H1 (cell line): ENCODE data around the gene VPS13A. TPM values are rescaled to one million over a fixed set of nuclear protein-coding genes. Genes with fewer than 3 reads are reported as not detected.

ENCODE experiments used
- CTCF ChIA-PET: fragments of 300-600 bp; sonication (Branson Sonifier 250); formaldehyde crosslinking; loops from one replicate; lab custom pipeline; 2021; ENCODE audit not compliant: partially characterized antibody; lab: Charles Lee
- POLR2A ChIA-PET: fragments of 300-600 bp; sonication (Branson Sonifier 250); formaldehyde crosslinking; loops from one replicate; lab custom pipeline; 2021; ENCODE audit warnings: inconsistent platforms; ENCODE audit not compliant: partially characterized antibody; lab: Charles Lee
- DNase-seq, 2 experiments: peaks; one replicate each; pipeline versions ENCODE4 v3.0.0 to v3.0.0-alpha.2; 2010 to 2022; ENCODE audit warnings: low spot score in 2 of 2, low read depth in 1 of 2, mixed read lengths in 1 of 2
- FAIRE-seq: peaks from 2 replicates; lab custom pipeline; 2011; peaks lifted over from hg19 to GRCh38; lab: Jason Lieb, UNC
- H2AFZ ChIP-seq: 2 replicates; pipeline ENCODE4 v1.8.1; 2012; ENCODE audit warnings: low read length, inconsistent platforms
- H2AK5ac ChIP-seq: 2 replicates; pipeline ENCODE4 v1.6.1; 2013; ENCODE audit warnings: low read depth, low read length
- H2BK120ac ChIP-seq: replicated peaks from 2 replicates; pipeline ENCODE3; 2013; ENCODE audit warnings: low read depth, low read length, inconsistent platforms
- H2BK12ac ChIP-seq: 2 replicates; pipeline ENCODE4 v1.6.1; 2013; ENCODE audit warnings: low read depth, low read length
- H2BK15ac ChIP-seq: 2 replicates; pipeline ENCODE4 v1.6.1; 2013; ENCODE audit warnings: low read length
- H2BK20ac ChIP-seq: 2 replicates; pipeline ENCODE4 v1.6.1; 2013; ENCODE audit warnings: low read length
- H2BK5ac ChIP-seq: 2 replicates; pipeline ENCODE4 v1.6.1; 2013; ENCODE audit warnings: low read depth, low read length
- H3K14ac ChIP-seq: 2 replicates; pipeline ENCODE4 v1.6.1; 2013; ENCODE audit warnings: inconsistent platforms; ENCODE audit not compliant: insufficient read length
- H3K18ac ChIP-seq: 2 replicates; pipeline ENCODE4 v1.6.1; 2013; ENCODE audit warnings: low read length; ENCODE audit errors: extremely low read depth
- H3K23ac ChIP-seq: 2 replicates; pipeline ENCODE4 v1.6.1; 2013; ENCODE audit warnings: inconsistent platforms; ENCODE audit not compliant: insufficient read length
- H3K23me2 ChIP-seq: 2 replicates; pipeline ENCODE4 v1.6.1; 2013; ENCODE audit warnings: low read depth, low read length
- H3K27ac ChIP-seq: 2 replicates; pipeline ENCODE4 v1.6.1; 2011; ENCODE audit warnings: low read depth, low read length, inconsistent platforms
- H3K27me3 ChIP-seq, 4 experiments: replicated peaks in 1 of 4; 1 replicate in 1 of 4; 2 replicates in 3 of 4; pipeline versions ENCODE4 v1.6.1 to v1.8.1; 2011 to 2013; ENCODE audit warnings: low read length in 3 of 4, mild to moderate bottlenecking in 3 of 4, inconsistent platforms in 2 of 4, mixed read lengths in 2 of 4, moderate library complexity in 1 of 4; ENCODE audit not compliant: control insufficient read depth in 3 of 4, insufficient read depth in 3 of 4; ENCODE audit errors: extremely low read depth in 1 of 4
- H3K36me3 ChIP-seq, 4 experiments: 2 replicates each; pipeline versions ENCODE4 v1.6.1 to v1.8.1; 2011 to 2013; ENCODE audit warnings: mild to moderate bottlenecking in 4 of 4, low read length in 3 of 4, moderate library complexity in 2 of 4, control low read depth in 1 of 4, inconsistent platforms in 1 of 4; ENCODE audit not compliant: insufficient read depth in 4 of 4, control insufficient read depth in 2 of 4
- H3K4ac ChIP-seq: replicated peaks from 2 replicates; pipeline ENCODE3; 2013; ENCODE audit warnings: low read length, low read depth, mixed read lengths, inconsistent platforms; ENCODE audit not compliant: insufficient read length
- H3K4me1 ChIP-seq, 4 experiments: replicated peaks in 1 of 4; 1 replicate in 1 of 4; 2 replicates in 3 of 4; pipeline versions ENCODE4 v1.6.1 to v1.8.1; 2011 to 2013; ENCODE audit warnings: low read length in 3 of 4, inconsistent platforms in 2 of 4, mixed read lengths in 1 of 4; ENCODE audit not compliant: insufficient read depth in 4 of 4, control insufficient read depth in 3 of 4
- H3K4me2 ChIP-seq, 2 experiments: 2 replicates each; pipeline versions ENCODE4 v1.6.1 to v1.8.1; 2011 to 2013; ENCODE audit warnings: low read depth in 2 of 2, low read length in 2 of 2, control low read depth in 1 of 2, inconsistent platforms in 1 of 2, mild to moderate bottlenecking in 1 of 2; ENCODE audit not compliant: insufficient read depth in 1 of 2
- H3K4me3 ChIP-seq, 4 experiments: fragments of 200-600, 300-600 bp in 1 of 4; sonication (generic), shearing (Covaris generic), sonication (Bioruptor Twin) in 1 of 4; 2 replicates each; pipeline versions ENCODE4 v1.5.1 to v1.8.1; 2011 to 2016; ENCODE audit warnings: low read length in 4 of 4, low read depth in 3 of 4, control low read depth in 2 of 4, inconsistent platforms in 2 of 4, mild to moderate bottlenecking in 2 of 4, mixed read lengths in 1 of 4, moderate library complexity in 1 of 4; ENCODE audit not compliant: insufficient read depth in 2 of 4; ENCODE audit errors: extremely low read depth in 1 of 4
- H3K56ac ChIP-seq: replicated peaks from 2 replicates; pipeline ENCODE3; 2013; ENCODE audit warnings: low read depth, mild to moderate bottlenecking, mixed read lengths, low read length, inconsistent platforms; ENCODE audit not compliant: insufficient read length
- H3K79me1 ChIP-seq: 2 replicates; pipeline ENCODE4 v1.6.1; 2013; ENCODE audit warnings: low read depth, low read length, control low read depth
- H3K79me2 ChIP-seq, 2 experiments: 2 replicates each; pipeline versions ENCODE4 v1.6.1 to v1.8.1; 2012 to 2013; ENCODE audit warnings: low read length in 2 of 2, mild to moderate bottlenecking in 2 of 2, inconsistent platforms in 1 of 2; ENCODE audit not compliant: insufficient read depth in 2 of 2, control insufficient read depth in 1 of 2
- H3K9ac ChIP-seq, 4 experiments: replicated peaks in 1 of 4; 1 replicate in 1 of 4; 2 replicates in 3 of 4; pipeline versions ENCODE4 v1.6.1 to v1.8.1; 2011 to 2013; ENCODE audit warnings: low read depth in 3 of 4, low read length in 3 of 4, control low read depth in 2 of 4, mild to moderate bottlenecking in 2 of 4, moderate library complexity in 2 of 4, inconsistent platforms in 1 of 4; ENCODE audit errors: extremely low read depth in 1 of 4
- H3K9me3 ChIP-seq, 2 experiments: 2 replicates each; pipeline versions ENCODE4 v1.6.1 to v1.8.1; 2012 to 2013; ENCODE audit warnings: mild to moderate bottlenecking in 2 of 2, moderate library complexity in 2 of 2, control low read depth in 1 of 2, inconsistent platforms in 1 of 2, low read depth in 1 of 2, low read length in 1 of 2, mixed read lengths in 1 of 2; ENCODE audit not compliant: insufficient read depth in 2 of 2
- H4K20me1 ChIP-seq, 2 experiments: replicated peaks in 1 of 2; 2 replicates each; pipeline versions ENCODE3 to v1.8.1; 2011 to 2013; ENCODE audit warnings: inconsistent platforms in 2 of 2, low read length in 2 of 2, mild to moderate bottlenecking in 1 of 2; ENCODE audit not compliant: insufficient read depth in 2 of 2, control insufficient read depth in 1 of 2
- H4K5ac ChIP-seq: 2 replicates; pipeline ENCODE4 v1.6.1; 2013; ENCODE audit warnings: low read length, low read depth, mixed read lengths, inconsistent platforms; ENCODE audit not compliant: insufficient read length
- H4K8ac ChIP-seq: 2 replicates; pipeline ENCODE4 v1.8.0; 2013; ENCODE audit warnings: mild to moderate bottlenecking, moderate library complexity, low read length, inconsistent platforms; ENCODE audit not compliant: insufficient read depth; ENCODE audit errors: extremely low read depth
- H4K91ac ChIP-seq: replicated peaks from 2 replicates; pipeline ENCODE3; 2013; ENCODE audit warnings: low read length, mixed read lengths, inconsistent platforms; ENCODE audit not compliant: insufficient read length
- BACH1 ChIP-seq: IDR thresholded peaks from 2 replicates; pipeline ENCODE4 v1.6.1; 2012; ENCODE audit warnings: low read length, improper control_type of control experiment
- CREB1 ChIP-seq: IDR thresholded peaks from 2 replicates; pipeline ENCODE4 v1.6.1; 2012; ENCODE audit warnings: inconsistent platforms
- CTCF ChIP-seq, 3 experiments: IDR thresholded peaks; 1 replicate in 2 of 3; 2 replicates in 1 of 3; pipeline versions ENCODE4 v1.5.1 to v1.6.1; 2011; ENCODE audit warnings: low read length in 3 of 3, mild to moderate bottlenecking in 3 of 3, inconsistent platforms in 2 of 3, low read depth in 1 of 3, moderate library complexity in 1 of 3; ENCODE audit not compliant: insufficient read depth in 1 of 3; ENCODE audit errors: control extremely low read depth in 1 of 3
- JUN ChIP-seq: IDR thresholded peaks from 2 replicates; pipeline ENCODE4 v1.6.1; 2011; ENCODE audit warnings: low read depth, mild to moderate bottlenecking, improper control_type of control experiment, low read length
- RAD21 ChIP-seq, 2 experiments: IDR thresholded peaks in 1 of 2; conservative IDR thresholded peaks in 1 of 2; 2 replicates each; pipeline ENCODE4 v1.6.1; 2011; ENCODE audit warnings: low read depth in 2 of 2, low read length in 2 of 2, improper control_type of control experiment in 1 of 2, inconsistent platforms in 1 of 2, mild to moderate bottlenecking in 1 of 2, moderate library complexity in 1 of 2
- TBP ChIP-seq: IDR thresholded peaks from 2 replicates; pipeline ENCODE4 v1.6.1; 2011; ENCODE audit warnings: low read depth, low read length, improper control_type of control experiment
- YY1 ChIP-seq: IDR thresholded peaks from 2 replicates; pipeline ENCODE4 v1.6.1; 2011; ENCODE audit warnings: low read depth, mild to moderate bottlenecking, low read length
- ZNF274 ChIP-seq: IDR thresholded peaks from 2 replicates; pipeline ENCODE4 v1.7.0; 2012; ENCODE audit warnings: low read length, borderline replicate concordance; ENCODE audit errors: extremely low read depth
- WGBS, 2 experiments: shearing (Covaris generic) in 1 of 2; methylation state at CpG; one replicate each; pipeline versions ENCODE4 v1.1.6 to v1.1.7; 2013 to 2015; ENCODE audit warnings: low lambda C conversion rate in 2 of 2, mixed read lengths in 2 of 2, inconsistent platforms in 1 of 2, low coverage in 1 of 2, missing lambda C conversion rate in 1 of 2; ENCODE audit not compliant: insufficient replicate concordance in 2 of 2, insufficient coverage in 1 of 2, insufficient read length in 1 of 2; ENCODE audit errors: extremely low coverage in 1 of 2, missing lambda C conversion rate in 1 of 2; 5-methylcytosine and 5-hydroxymethylcytosine counted together
- polyA plus RNA-seq, 7 experiments: library from polyadenylated mRNA; depleted of rRNA in 3 of 7; stranded (reverse) in 5 of 7; unstranded in 2 of 7; fragments of >200 nt in 5 of 7; fragments of 200-250 nt in 2 of 7; gene quantifications; 1 replicate in 5 of 7; 2 replicates in 1 of 7; 4 replicates in 1 of 7; pipeline versions ENCODE4 v1.2.1 to v1.2.3, GENCODE V29; 2011 to 2013; ENCODE audit warnings: missing spikeins in 2 of 7, mixed read lengths in 2 of 7
- total RNA-seq: library from RNA; stranded (reverse); fragmentation: NEBNext Ultra II Directional; extraction: Animal tissue kit (Norgen Biotek cat#: 25700); gene quantifications from 2 replicates; pipeline ENCODE4 v1.2.1, GENCODE V29; 2021
- TF ChIP-seq, protein P1 (sequence below): IDR thresholded peaks from 2 replicates; pipeline ENCODE4 v1.6.1; 2012; ENCODE audit warnings: inconsistent platforms

VPS13A gene
- total and polyA plus RNA-seq, 2 of the 8 experiments (the other 6 are each of a cell fraction or from before 2014, with no cell fraction given), result 6.0 to 36.5 TPM

- Histone ChIP-seq H2BK120ac (no peak overlapping the region), H3K23me2 (no peaks in the 10 kb centered on the region), H3K14ac (no peak overlapping the region), H4K5ac (no peak overlapping the region), H3K36me3 (no peaks in the 10 kb centered on the region), H3K56ac (no peak overlapping the region), H2AK5ac (no peak overlapping the region), H4K8ac (0 out of 2 replicates have a peak overlapping the region, but pooled peaks have one; percentile 46), H2BK12ac (no peak overlapping the region), H3K4ac (no peak overlapping the region), H2AFZ (no peak overlapping the region), H2BK5ac (no peak overlapping the region), H3K9me3 (no peaks in the 10 kb centered on the region), H3K4me3 (no peak overlapping the region), H3K4me2 (no peak overlapping the region), H3K9ac (no peak overlapping the region), H3K23ac (no peak overlapping the region), H4K91ac (no peak overlapping the region), H3K79me1 (no peaks in the 10 kb centered on the region), H2BK20ac (no peak overlapping the region), H3K79me2 (no peaks in the 10 kb centered on the region), H3K4me1 (peaks cover 0 to 6% (median 2%) of the 10 kb centered on the region in 4 experiments; a peak in 4 of 7 replicates), H3K18ac (no peak overlapping the region), H3K27ac (no peak overlapping the region), H4K20me1 (no peaks in the 10 kb centered on the region), H3K27me3 (no peaks in the 10 kb centered on the region), H2BK15ac (no peak overlapping the region)
- DNase-seq (peak in 1 of 2 experiments; percentile 77), FAIRE-seq (peak; percentile 72)
- POLR2A ChIA-PET, result interaction anchor here (1.1 to 1.3 kb wide), 2 partner anchors 24 to 189 kb away, joined by 3 read pairs; no protein-coding TSS in a partner anchor
- CTCF ChIA-PET, result interaction anchor here (0.6 to 14.6 kb wide), 43 partner anchors 10 to 796 kb away, joined by 3 to 384 read pairs (median 4); partner anchors contain the start of gene GNA14
- 56% methylated on average over 14 of the region's 15 CpGs; no CpG with 5 or more reads in 1 of the 2 experiments for WGBS, 2 experiments
- TF ChIP-seq ZNF274 (no peak), YY1 (peak; percentile 84; the same call in 1 of the 2 replicates), BACH1 (no peak), CTCF (IDR thresholded peaks at IDR 0.05; ENCODE audit: control extremely low read depth in 1 of 3, insufficient read depth in 1 of 3, low read depth in 1 of 3, low read length in 3 of 3) (peak; percentile 77 to 89 (median 82)), RAD21 (IDR thresholded peaks at IDR 0.05 in 1 of 2, conservative IDR thresholded peaks at IDR 0.05 in 1 of 2; ENCODE audit: low read depth in 2 of 2, low read length in 2 of 2) (peak; percentile 71 to 79), CREB1 (peak; percentile 39; the same call in 1 of the 2 replicates), JUN (no peak), TBP (no peak)
- TF ChIP-seq, protein P1, sequence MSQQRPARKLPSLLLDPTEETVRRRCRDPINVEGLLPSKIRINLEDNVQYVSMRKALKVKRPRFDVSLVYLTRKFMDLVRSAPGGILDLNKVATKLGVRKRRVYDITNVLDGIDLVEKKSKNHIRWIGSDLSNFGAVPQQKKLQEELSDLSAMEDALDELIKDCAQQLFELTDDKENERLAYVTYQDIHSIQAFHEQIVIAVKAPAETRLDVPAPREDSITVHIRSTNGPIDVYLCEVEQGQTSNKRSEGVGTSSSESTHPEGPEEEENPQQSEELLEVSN, result no peak
Measured at GRCh38 chr9:77457916-77458592, 280.7 kb downstream of the VPS13A start.
